ENCODE measurements around the gene SKI.

The SKI gene

GRCh38 chr1:2351723-2352122 is 123.6 kb downstream of the SKI start:
- DNase-seq (ENCODE audit: low spot score): no peak

- no peak for DNase-seq (ENCODE audit: low spot score)
Observed at GRCh38 chr1:2352341-2352896, 124.3 kb downstream of the SKI start.

- no peak for DNase-seq (ENCODE audit: low spot score)
Observed at GRCh38 chr1:2352897-2353550, 124.9 kb downstream of the SKI start.

GRCh38 chr1:2353551-2354438 is 125.7 kb downstream of the SKI start:
- DNase-seq (ENCODE audit: low spot score): no peak

- DNase-seq (ENCODE audit: low spot score): no peak
Observed at GRCh38 chr1:2354511-2355372, 126.6 kb downstream of the SKI start.

- DNase-seq (ENCODE audit: low spot score): no peak
Observed at GRCh38 chr1:2355373-2356261, 127.5 kb downstream of the SKI start.

GRCh38 chr1:2356401-2356800 is 128.3 kb downstream of the SKI start:
- no peak for DNase-seq (ENCODE audit: low spot score)

- DNase-seq (ENCODE audit: low spot score): no peak
Observed at GRCh38 chr1:2356911-2357845, 129.1 kb downstream of the SKI start.

- no peak for DNase-seq (ENCODE audit: low spot score)
Observed at GRCh38 chr1:2358072-2358471, 130.0 kb downstream of the SKI start.

GRCh38 chr1:2358651-2359640 is 130.8 kb downstream of the SKI start:
- DNase-seq (ENCODE audit: low spot score): no peak

Data from SK-N-DZ (cell line).